Activated T-helper 1 cell treated with Interleukin-2 at 50 U/mL for 16 hours (primary cell): ENCODE results near the gene RHBDD2.

Experiments
- DNase-seq: peaks from one replicate; pipeline ENCODE4 v3.0.0-alpha.2; 2020; ENCODE audit warnings: low read depth

Gene RHBDD2

GRCh38 chr7:75920431-75921161 lies 41.8 kb downstream of the RHBDD2 start:
- DNase-seq, result no peak

- no peak for DNase-seq
Measured at GRCh38 chr7:75921479-75921878, 42.6 kb downstream of the RHBDD2 start.

GRCh38 chr7:75922966-75923603 lies 44.3 kb downstream of the RHBDD2 start:
- DNase-seq, result no peak

DNA sequence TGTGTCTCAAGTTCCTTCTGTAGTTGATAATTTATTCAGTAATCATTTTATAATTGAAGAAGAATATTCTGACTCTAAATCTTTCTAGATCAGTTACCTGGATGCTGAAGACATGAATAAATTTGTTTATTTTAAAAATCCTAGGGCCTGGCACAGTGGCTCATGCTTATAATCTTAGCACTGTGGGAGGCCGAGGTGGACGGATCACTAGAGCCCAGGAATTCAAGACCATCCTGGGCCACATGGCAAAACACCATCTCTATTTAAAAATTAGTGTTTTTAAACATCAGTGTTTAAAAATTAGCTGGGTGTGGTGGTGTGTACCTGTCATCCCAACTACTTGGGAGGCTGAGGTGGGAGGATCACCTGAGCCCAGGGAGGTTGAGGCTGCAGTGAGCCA lies 45.4 kb downstream of the RHBDD2 start:
- DNase-seq, result no peak

- DNase-seq, result no peak
Measured at GRCh38 chr7:75924889-75925288, 46.1 kb downstream of the RHBDD2 start.

DNA sequence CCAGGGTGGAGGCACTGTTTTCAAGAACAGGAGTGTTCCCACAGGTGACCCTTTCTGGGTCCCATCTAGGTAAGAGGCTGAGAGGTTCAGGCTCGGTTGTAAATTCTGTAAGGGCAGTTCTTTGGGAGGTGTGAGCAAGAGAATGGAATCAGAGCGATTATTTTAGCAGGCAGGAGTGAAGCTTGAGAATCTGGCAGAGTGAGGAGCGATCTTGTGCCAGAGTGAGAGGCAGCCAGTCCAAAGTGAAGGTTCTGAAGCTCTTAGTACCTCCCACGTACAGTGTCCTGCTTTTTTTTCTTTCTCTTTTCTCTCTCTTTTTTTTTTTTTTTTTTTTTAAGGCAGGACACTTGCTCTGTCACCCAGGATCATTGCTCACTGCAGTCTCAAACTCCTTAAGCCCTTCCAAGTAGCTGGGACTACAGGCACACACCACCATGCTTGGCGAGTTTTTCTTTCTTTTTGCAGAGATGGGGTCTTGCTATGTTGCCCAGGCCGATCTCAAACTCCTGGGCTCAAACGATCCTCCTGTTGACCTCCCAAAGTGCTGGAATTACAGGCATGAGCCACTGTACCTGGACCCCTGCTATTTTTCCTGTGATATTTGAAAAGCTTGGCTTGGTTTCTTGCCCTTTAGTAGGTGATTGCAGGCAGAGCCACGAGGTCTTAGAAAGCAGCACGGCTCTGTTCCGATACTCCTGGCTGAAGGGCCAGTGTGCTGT lies 47.0 kb downstream of the RHBDD2 start:
- no peak for DNase-seq

GRCh38 chr7:75928568-75928914 lies 49.7 kb downstream of the RHBDD2 start:
- DNase-seq, result no peak

GRCh38 chr7:75931680-75932079 lies 52.8 kb downstream of the RHBDD2 start:
- DNase-seq, result no peak

- DNase-seq, result no peak
Measured at GRCh38 chr7:75937958-75938786, 59.3 kb downstream of the RHBDD2 start.
